Measurements from ENCODE around the gene COX11. TPM values are rescaled to one million over a fixed set of nuclear protein-coding genes. Genes with fewer than 3 reads are reported as not detected.
A peak's percentile ranks its signal among the peaks of the same experiment; 100 is the strongest.

COX11 gene
- total RNA-seq, 1 experiment from 2014 or later: 65.0 TPM

DNA sequence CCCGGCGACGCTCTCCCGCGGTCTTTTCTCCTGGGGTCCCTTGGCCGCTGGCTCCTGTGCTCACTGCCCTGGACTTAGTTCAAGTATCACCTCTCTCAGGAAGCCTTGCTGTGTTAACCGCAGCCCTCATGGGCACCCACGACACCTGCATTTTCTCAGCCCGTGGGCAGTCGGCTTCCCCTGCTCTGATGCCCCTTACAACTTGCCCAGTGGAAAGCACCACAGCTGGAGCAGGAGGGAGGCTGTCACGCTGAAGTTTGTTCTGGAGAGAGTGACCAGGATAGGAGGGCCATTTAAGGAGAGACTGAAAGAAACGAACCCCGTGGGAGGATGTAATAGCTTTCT is 506 bp upstream of the COX11 start:
- no peaks in the 10 kb centered on the region for H3K27me3 Mint-ChIP-seq (ENCODE audit: low read depth)
- no peak overlapping the region for H3K4me3 Mint-ChIP-seq
- peaks cover 12% of the 10 kb centered on the region for H3K4me1 Mint-ChIP-seq
- DNase-seq (ENCODE audit: low spot score) (no peak), ATAC-seq (peak; percentile 36)
- no peak for TF ChIP-seq HMGXB4 (CRISPR knock-in tag; IDR thresholded peaks at IDR 0.05)
- no peak for TF ChIP-seq SMAD3 (CRISPR knock-in tag; IDR thresholded peaks at IDR 0.05; ENCODE audit: borderline replicate concordance)
- TF ChIP-seq STAT6 (CRISPR knock-in tag; conservative IDR thresholded peaks at IDR 0.05; ENCODE audit: low read depth): no peak
- no peak for TF ChIP-seq TEAD1 (CRISPR knock-in tag; IDR thresholded peaks at IDR 0.05)
- TF ChIP-seq FOXP1 (CRISPR knock-in tag; IDR thresholded peaks at IDR 0.05; ENCODE audit: borderline replicate concordance): no peak
- no peak for TF ChIP-seq NR2C2 (CRISPR knock-in tag; IDR thresholded peaks at IDR 0.05)
- TF ChIP-seq, protein P1, sequence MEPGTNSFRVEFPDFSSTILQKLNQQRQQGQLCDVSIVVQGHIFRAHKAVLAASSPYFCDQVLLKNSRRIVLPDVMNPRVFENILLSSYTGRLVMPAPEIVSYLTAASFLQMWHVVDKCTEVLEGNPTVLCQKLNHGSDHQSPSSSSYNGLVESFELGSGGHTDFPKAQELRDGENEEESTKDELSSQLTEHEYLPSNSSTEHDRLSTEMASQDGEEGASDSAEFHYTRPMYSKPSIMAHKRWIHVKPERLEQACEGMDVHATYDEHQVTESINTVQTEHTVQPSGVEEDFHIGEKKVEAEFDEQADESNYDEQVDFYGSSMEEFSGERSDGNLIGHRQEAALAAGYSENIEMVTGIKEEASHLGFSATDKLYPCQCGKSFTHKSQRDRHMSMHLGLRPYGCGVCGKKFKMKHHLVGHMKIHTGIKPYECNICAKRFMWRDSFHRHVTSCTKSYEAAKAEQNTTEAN (CRISPR knock-in tag; IDR thresholded peaks at IDR 0.05): no peak
- TF ChIP-seq TCF7 (CRISPR knock-in tag; IDR thresholded peaks at IDR 0.05; ENCODE audit: low read depth): no peak
- TF ChIP-seq JAZF1 (CRISPR knock-in tag; IDR thresholded peaks at IDR 0.05): no peak
- no peak for TF ChIP-seq ATF1 (CRISPR knock-in tag; IDR thresholded peaks at IDR 0.05)
- TF ChIP-seq, protein P2, sequence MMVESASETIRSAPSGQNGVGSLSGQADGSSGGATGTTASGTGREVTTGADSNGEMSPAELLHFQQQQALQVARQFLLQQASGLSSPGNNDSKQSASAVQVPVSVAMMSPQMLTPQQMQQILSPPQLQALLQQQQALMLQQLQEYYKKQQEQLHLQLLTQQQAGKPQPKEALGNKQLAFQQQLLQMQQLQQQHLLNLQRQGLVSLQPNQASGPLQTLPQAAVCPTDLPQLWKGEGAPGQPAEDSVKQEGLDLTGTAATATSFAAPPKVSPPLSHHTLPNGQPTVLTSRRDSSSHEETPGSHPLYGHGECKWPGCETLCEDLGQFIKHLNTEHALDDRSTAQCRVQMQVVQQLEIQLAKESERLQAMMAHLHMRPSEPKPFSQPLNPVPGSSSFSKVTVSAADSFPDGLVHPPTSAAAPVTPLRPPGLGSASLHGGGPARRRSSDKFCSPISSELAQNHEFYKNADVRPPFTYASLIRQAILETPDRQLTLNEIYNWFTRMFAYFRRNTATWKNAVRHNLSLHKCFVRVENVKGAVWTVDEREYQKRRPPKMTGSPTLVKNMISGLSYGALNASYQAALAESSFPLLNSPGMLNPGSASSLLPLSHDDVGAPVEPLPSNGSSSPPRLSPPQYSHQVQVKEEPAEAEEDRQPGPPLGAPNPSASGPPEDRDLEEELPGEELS (CRISPR knock-in tag; IDR thresholded peaks at IDR 0.05): no peak
- ChIA-PET POLR2A (no interaction called here), CTCF (no interaction called here)
- peaks cover 18% of the 10 kb centered on the region for H3K36me3 Mint-ChIP-seq
- H3K27ac Mint-ChIP-seq: no peak overlapping the region
- H3K9me3 Mint-ChIP-seq: no peaks in the 10 kb centered on the region

DNA sequence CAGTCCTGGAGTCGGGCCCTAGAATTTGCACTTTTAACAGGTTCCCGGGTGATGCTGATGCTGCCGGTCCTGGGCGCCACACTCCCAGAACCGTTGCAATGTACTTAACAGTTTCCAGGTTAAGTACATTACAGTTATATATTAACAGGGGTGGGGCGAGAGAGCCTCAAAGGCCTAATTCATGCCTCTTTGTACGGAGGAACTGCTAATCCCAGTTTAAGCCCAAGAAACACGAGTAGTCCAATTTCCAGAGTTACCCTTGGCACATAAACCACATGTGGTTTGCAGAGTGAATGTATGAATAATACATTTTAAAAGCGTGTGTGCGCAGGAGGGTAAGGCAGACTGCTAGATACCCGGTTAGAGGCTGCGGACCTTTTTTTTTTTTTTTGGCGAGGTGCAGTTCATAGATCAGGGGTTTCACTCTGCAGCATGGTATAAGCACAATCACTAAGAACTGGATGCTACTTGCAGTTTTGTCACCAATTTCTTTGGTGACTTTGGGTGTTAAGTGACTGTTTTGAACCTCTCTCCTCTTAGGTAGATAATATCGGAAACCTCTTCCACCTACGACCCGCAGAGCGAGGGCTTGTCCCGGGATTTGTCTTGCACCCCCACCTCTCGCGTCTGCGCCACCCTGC is 713 bp downstream of the COX11 start:
- no peaks in the 10 kb centered on the region for H3K9me3 Mint-ChIP-seq
- ChIA-PET POLR2A (no interaction called here), CTCF (no interaction called here)
- H3K27me3 Mint-ChIP-seq (ENCODE audit: low read depth): no peaks in the 10 kb centered on the region
- no peak overlapping the region for H3K4me3 Mint-ChIP-seq
- peaks cover 12% of the 10 kb centered on the region for H3K4me1 Mint-ChIP-seq
- DNase-seq (ENCODE audit: low spot score) (no peak), ATAC-seq (no peak)
- no peak overlapping the region for H3K27ac Mint-ChIP-seq
- peaks cover 28% of the 10 kb centered on the region for H3K36me3 Mint-ChIP-seq
- TF ChIP-seq KAT7 (CRISPR knock-in tag; IDR thresholded peaks at IDR 0.05; ENCODE audit: borderline replicate concordance): no peak
- no peak for TF ChIP-seq ZNF121 (CRISPR knock-in tag; IDR thresholded peaks at IDR 0.05)
- TF ChIP-seq MLX (CRISPR knock-in tag; IDR thresholded peaks at IDR 0.05): no peak
- no peak for TF ChIP-seq ZNF423 (CRISPR knock-in tag; IDR thresholded peaks at IDR 0.05)
- TF ChIP-seq ZNF219 (CRISPR knock-in tag; IDR thresholded peaks at IDR 0.05; ENCODE audit: borderline replicate concordance): no peak
- TF ChIP-seq, protein P3, sequence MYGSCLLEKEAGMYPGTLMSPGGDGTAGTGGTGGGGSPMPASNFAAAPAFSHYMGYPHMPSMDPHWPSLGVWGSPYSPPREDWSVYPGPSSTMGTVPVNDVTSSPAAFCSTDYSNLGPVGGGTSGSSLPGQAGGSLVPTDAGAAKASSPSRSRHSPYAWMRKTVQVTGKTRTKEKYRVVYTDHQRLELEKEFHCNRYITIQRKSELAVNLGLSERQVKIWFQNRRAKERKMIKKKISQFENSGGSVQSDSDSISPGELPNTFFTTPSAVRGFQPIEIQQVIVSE (CRISPR knock-in tag; IDR thresholded peaks at IDR 0.05; ENCODE audit: borderline replicate concordance): no peak
- no peak for TF ChIP-seq ZNF263 (CRISPR knock-in tag; IDR thresholded peaks at IDR 0.05; ENCODE audit: low read depth)
- TF ChIP-seq NFATC4 (CRISPR knock-in tag; IDR thresholded peaks at IDR 0.05): no peak
- TF ChIP-seq, protein P2 (CRISPR knock-in tag; IDR thresholded peaks at IDR 0.05): no peak
- TF ChIP-seq FOXK1 (CRISPR knock-in tag; IDR thresholded peaks at IDR 0.05): no peak
- TF ChIP-seq IRF1 (CRISPR knock-in tag; IDR thresholded peaks at IDR 0.05): no peak
- no peak for TF ChIP-seq ZBTB21 (CRISPR knock-in tag; IDR thresholded peaks at IDR 0.05; ENCODE audit: borderline replicate concordance)
- no peak for TF ChIP-seq NFYB (CRISPR knock-in tag; conservative IDR thresholded peaks at IDR 0.05; ENCODE audit: low read depth)
- no peak for TF ChIP-seq TCF7 (CRISPR knock-in tag; IDR thresholded peaks at IDR 0.05; ENCODE audit: low read depth)
